ENCODE data around the gene AJAP1.

GRCh38 chr1:4664095-4664494, 9.7 kb downstream of the AJAP1 start:
- TF ChIP-seq EP300 (IDR thresholded peaks at IDR 0.05), result no peak
- TF ChIP-seq CTCF (IDR thresholded peaks at IDR 0.05), result no peak
